H1 (cell line): ENCODE results near the gene CGREF1. TPM values are rescaled to one million over a fixed set of nuclear protein-coding genes. Genes with fewer than 3 reads are reported as not detected.

Source experiments
- CBX8 ChIP-seq: fragments of 300-800, 300-1000 bp; sonication (generic); IDR thresholded peaks from 2 replicates; pipeline ENCODE4 v1.7.1; 2016; ENCODE audit warnings: low read depth, low read length, borderline replicate concordance
- CHD2 ChIP-seq: IDR thresholded peaks from 2 replicates; pipeline ENCODE4 v1.6.1; 2012; ENCODE audit warnings: low read length, improper control_type of control experiment
- CTBP2 ChIP-seq: IDR thresholded peaks from 2 replicates; pipeline ENCODE4 v1.7.0; 2011; ENCODE audit warnings: borderline replicate concordance, mild to moderate bottlenecking, moderate library complexity, mixed read lengths, low read length; ENCODE audit not compliant: insufficient read depth, insufficient read length
- MAX ChIP-seq: IDR thresholded peaks from 2 replicates; pipeline ENCODE4 v1.6.1; 2012; ENCODE audit warnings: inconsistent platforms
- SIX5 ChIP-seq: IDR thresholded peaks from 2 replicates; pipeline ENCODE4 v1.6.1; 2011; ENCODE audit warnings: mild to moderate bottlenecking, low read depth, low read length
- SRF ChIP-seq: IDR thresholded peaks from 2 replicates; pipeline ENCODE4 v1.6.1; 2011; ENCODE audit warnings: mild to moderate bottlenecking, low read depth, low read length, moderate library complexity
- polyA plus RNA-seq, 7 experiments: library from polyadenylated mRNA; depleted of rRNA in 3 of 7; stranded (reverse) in 5 of 7; unstranded in 2 of 7; fragments of >200 nt in 5 of 7; fragments of 200-250 nt in 2 of 7; gene quantifications; 1 replicate in 5 of 7; 2 replicates in 1 of 7; 4 replicates in 1 of 7; pipeline versions ENCODE4 v1.2.1 to v1.2.3, GENCODE V29; 2011 to 2013; ENCODE audit warnings: missing spikeins in 2 of 7, mixed read lengths in 2 of 7
- total RNA-seq: library from RNA; stranded (reverse); fragmentation: NEBNext Ultra II Directional; extraction: Animal tissue kit (Norgen Biotek cat#: 25700); gene quantifications from 2 replicates; pipeline ENCODE4 v1.2.1, GENCODE V29; 2021

The CGREF1 gene
- total and polyA plus RNA-seq, 2 of the 8 experiments (the other 6 are each of a cell fraction or from before 2014, with no cell fraction given), result 2.5 to 3.4 TPM

DNA sequence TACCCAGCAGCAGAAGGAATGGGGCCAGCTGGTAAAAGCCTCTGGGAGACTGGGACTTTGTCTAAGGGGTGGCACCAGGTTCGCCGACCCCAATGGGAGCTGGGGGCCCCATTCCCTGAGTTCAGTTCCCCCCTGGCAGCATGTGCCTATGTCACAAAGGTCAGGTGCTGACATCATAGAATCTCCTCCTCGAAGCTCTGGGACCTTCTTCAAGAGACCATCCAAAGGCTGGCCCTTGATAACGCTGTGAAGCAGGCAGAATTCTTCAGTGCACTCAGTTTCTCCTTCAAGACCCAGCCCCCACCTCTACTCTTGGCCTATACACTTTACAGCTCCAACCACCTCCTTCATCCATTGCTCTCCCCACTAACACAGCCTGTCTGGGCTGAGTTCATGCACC, 20.4 kb upstream of the CGREF1 start, which contains the start of gene PRR30 (continued):
- TF ChIP-seq MAX (no peak), CBX8 (no peak), SRF (no peak), SIX5 (no peak), CHD2 (no peak), CTBP2 (no peak)
- TF ChIP-seq, all 59 proteins: peak for 0
